ENCODE data around the gene CPN2.

DNA sequence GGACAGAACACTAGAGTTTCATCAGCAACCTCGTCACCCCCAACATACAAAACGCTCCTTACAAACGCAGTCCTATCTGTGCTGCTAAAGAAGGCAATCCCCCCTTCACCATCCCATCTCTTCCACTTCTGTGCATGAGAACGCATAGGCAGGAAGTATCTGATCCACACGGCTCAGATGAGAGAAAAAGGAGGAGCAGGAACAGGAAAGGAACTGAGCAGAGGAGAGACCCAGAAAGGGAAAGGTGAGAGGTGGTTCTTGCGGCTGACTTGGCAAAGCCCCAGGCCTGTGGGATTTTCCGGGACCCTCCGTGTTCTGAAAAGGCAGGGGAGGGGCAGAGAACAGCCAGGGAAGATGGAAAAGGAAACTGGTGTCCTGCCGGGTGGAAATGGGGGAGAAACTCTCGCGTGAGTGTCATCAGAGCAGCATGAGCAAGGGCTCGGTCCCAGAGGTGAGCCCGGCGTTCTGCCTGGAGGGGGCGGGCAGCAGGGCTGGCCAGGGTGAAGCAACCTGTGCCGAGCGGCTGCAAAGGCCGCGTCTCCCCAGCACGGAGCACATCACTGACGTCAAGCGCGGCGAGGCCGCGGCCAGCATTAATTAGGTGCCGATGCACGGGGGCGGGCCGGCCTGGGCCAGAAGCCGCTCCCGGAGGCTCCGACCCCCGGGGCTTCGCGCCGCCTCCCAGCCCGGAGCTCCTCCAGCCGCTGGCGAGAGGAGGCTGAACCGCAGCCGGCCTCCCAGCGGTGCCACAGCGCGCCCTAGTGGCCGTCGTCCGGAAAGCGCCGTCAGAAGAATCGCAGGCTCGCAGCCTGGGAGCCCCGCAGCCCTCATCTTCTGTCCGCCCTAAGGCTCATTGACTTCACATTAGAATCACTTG, 35.8 kb downstream of the CPN2 start:
- no peak for TF ChIP-seq POLR2A (IDR thresholded peaks at IDR 0.05; ENCODE audit: low read depth)
- no peak for TF ChIP-seq EP300 (IDR thresholded peaks at IDR 0.05)
- peak; percentile 91 to 97 (median 96) for TF ChIP-seq CTCF (IDR thresholded peaks at IDR 0.05)

Measured in esophagus muscularis mucosa (tissue), 4 donors.